Omental fat pad (tissue), 4 donors: ENCODE measurements around the gene RARRES2. TPM values are rescaled to one million over a fixed set of nuclear protein-coding genes. Genes with fewer than 3 reads are reported as not detected.

Experiments
- ATAC-seq: fragments of 150-250 bp; one replicate; pipeline ENCODE4 v1.9.1; 2016; ENCODE audit warnings: mild to moderate bottlenecking, moderate library complexity; ENCODE audit not compliant: low FRiP score
- DNase-seq: peaks from one replicate; pipeline ENCODE4 v3.0.0-alpha.2; 2019; ENCODE audit warnings: low spot score
- CTCF ChIP-seq, 3 donors: fragments of 450-650 bp; IDR thresholded peaks; one replicate each; pipeline ENCODE4 v1.5.1; 2016 to 2017; ENCODE audit warnings: antibody characterized with exemption in 3 of 3, mild to moderate bottlenecking in 3 of 3, moderate library complexity in 2 of 3
- total RNA-seq, 4 donors: library from RNA; depleted of rRNA; stranded (reverse); fragments of >200 nt; gene quantifications; one replicate each; pipeline ENCODE4 v1.1.0, GENCODE V29; 2016

RARRES2 gene
- total RNA-seq, 4 donors from 2014 or later: 93.9 to 433 (median 218) TPM

- no peak for DNase-seq
- TF ChIP-seq CTCF (IDR thresholded peaks at IDR 0.05): no peak
- no peak for ATAC-seq
Observed at GRCh38 chr7:150345012-150345411, 3.6 kb upstream of the RARRES2 start.

GRCh38 chr7:150344299-150344698 lies 2.9 kb upstream of the RARRES2 start:
- DNase-seq: no peak
- ATAC-seq: no peak
- TF ChIP-seq CTCF (IDR thresholded peaks at IDR 0.05): no peak

GRCh38 chr7:150343225-150343624 lies 1.8 kb upstream of the RARRES2 start:
- no peak for TF ChIP-seq CTCF (IDR thresholded peaks at IDR 0.05)
- DNase-seq (no peak), ATAC-seq (no peak)

- DNase-seq: no peak
Observed at GRCh38 chr7:150342121-150342408, 636 bp upstream of the RARRES2 start.

GRCh38 chr7:150340875-150341262 lies 560 bp downstream of the RARRES2 start:
- no peak for DNase-seq
- no peak for TF ChIP-seq CTCF (IDR thresholded peaks at IDR 0.05)
- peak; percentile 5 for ATAC-seq

More at GRCh38 chr7:150342121-150342408, 636 bp upstream of the RARRES2 start:
- TF ChIP-seq CTCF (IDR thresholded peaks at IDR 0.05): no peak
- peak; percentile 39 for ATAC-seq

- DNase-seq: no peak
Observed at GRCh38 chr7:150340024-150340749, 1.2 kb downstream of the RARRES2 start.

More at GRCh38 chr7:150340024-150340749, 1.2 kb downstream of the RARRES2 start:
- no peak for TF ChIP-seq CTCF (IDR thresholded peaks at IDR 0.05)
- ATAC-seq: peak; percentile 37
